Neural crest cell (in vitro differentiated cells): ENCODE measurements around the gene SLC35E4. TPM values are rescaled to one million over a fixed set of nuclear protein-coding genes. Genes with fewer than 3 reads are reported as not detected.
A peak's percentile ranks its signal among the peaks of the same experiment; 100 is the strongest.

Experiments used
- DNase-seq: peaks from one replicate; pipeline ENCODE4 v3.0.0; 2021; ENCODE audit warnings: low read depth, mixed read lengths, low spot score
- H3K27ac Mint-ChIP-seq: one replicate; pipeline ENCODE4 v1.8.0; 2021; ENCODE audit warnings: mild to moderate bottlenecking, mixed read lengths; ENCODE audit not compliant: unreplicated experiment
- H3K27me3 Mint-ChIP-seq: 2 replicates; pipeline ENCODE4 v1.8.0; 2021; ENCODE audit warnings: low read depth, mild to moderate bottlenecking, mixed read lengths
- H3K36me3 Mint-ChIP-seq: 2 replicates; pipeline ENCODE4 v1.8.0; 2021; ENCODE audit warnings: low read depth, mild to moderate bottlenecking, mixed read lengths
- H3K4me1 Mint-ChIP-seq: 2 replicates; pipeline ENCODE4 v1.8.0; 2021; ENCODE audit warnings: mixed read lengths
- H3K4me3 Mint-ChIP-seq: one replicate; pipeline ENCODE4 v1.8.0; 2021; ENCODE audit warnings: mild to moderate bottlenecking, mixed read lengths
- H3K9me3 Mint-ChIP-seq: 2 replicates; pipeline ENCODE4 v1.8.0; 2021; ENCODE audit warnings: mixed read lengths
- CTCF ChIP-seq: fragments of 200-600 bp; sonication (generic); conservative IDR thresholded peaks from 2 replicates; pipeline ENCODE4 v1.5.0; 2021; ENCODE audit warnings: antibody characterized with exemption, mild to moderate bottlenecking
- total RNA-seq: library from RNA; stranded (reverse); gene quantifications from 2 replicates; pipeline ENCODE4 v1.2.1, GENCODE V29; 2021

The SLC35E4 gene
- total RNA-seq, 1 donor from 2014 or later = 4.5 TPM

GRCh38 chr22:30654361-30654760 is 18.8 kb downstream of the SLC35E4 start:
- no peak for DNase-seq
- no peak for TF ChIP-seq CTCF
- H3K36me3 Mint-ChIP-seq = no peaks in the 10 kb centered on the region
- no peak overlapping the region for H3K27ac Mint-ChIP-seq
- H3K27me3 Mint-ChIP-seq = no peaks in the 10 kb centered on the region
- no peaks in the 10 kb centered on the region for H3K9me3 Mint-ChIP-seq
- no peaks in the 10 kb centered on the region for H3K4me1 Mint-ChIP-seq
- H3K4me3 Mint-ChIP-seq = no peak overlapping the region

GRCh38 chr22:30655532-30655931 is 20.0 kb downstream of the SLC35E4 start:
- Mint-ChIP-seq H3K4me3 (no peak overlapping the region), H3K27ac (no peak overlapping the region), H3K36me3 (peaks cover 2% of the 10 kb centered on the region), H3K27me3 (no peaks in the 10 kb centered on the region), H3K9me3 (no peaks in the 10 kb centered on the region), H3K4me1 (no peaks in the 10 kb centered on the region)
- no peak for TF ChIP-seq CTCF
- no peak for DNase-seq

- H3K27ac Mint-ChIP-seq = no peak overlapping the region
- no peak for TF ChIP-seq CTCF
- no peak for DNase-seq
- H3K4me3 Mint-ChIP-seq = no peak overlapping the region
- H3K36me3 Mint-ChIP-seq = peaks cover 2% of the 10 kb centered on the region
- H3K9me3 Mint-ChIP-seq = no peaks in the 10 kb centered on the region
- H3K27me3 Mint-ChIP-seq = peaks cover 3% of the 10 kb centered on the region
- peaks cover 7% of the 10 kb centered on the region for H3K4me1 Mint-ChIP-seq
Observed at GRCh38 chr22:30662040-30662439, 26.5 kb downstream of the SLC35E4 start.

GRCh38 chr22:30664798-30665197 is 29.2 kb downstream of the SLC35E4 start:
- H3K27ac Mint-ChIP-seq = no peak overlapping the region
- H3K27me3 Mint-ChIP-seq = peaks cover 20% of the 10 kb centered on the region
- TF ChIP-seq CTCF = no peak
- peak overlapping the region; percentile 47 for H3K4me3 Mint-ChIP-seq
- H3K9me3 Mint-ChIP-seq = no peaks in the 10 kb centered on the region
- H3K36me3 Mint-ChIP-seq = peaks cover under 1% of the 10 kb centered on the region
- peaks cover 19% of the 10 kb centered on the region for H3K4me1 Mint-ChIP-seq
- DNase-seq = no peak

GRCh38 chr22:30665266-30665665 is 29.7 kb downstream of the SLC35E4 start:
- no peaks in the 10 kb centered on the region for H3K36me3 Mint-ChIP-seq
- H3K9me3 Mint-ChIP-seq = no peaks in the 10 kb centered on the region
- DNase-seq = no peak
- H3K27ac Mint-ChIP-seq = no peak overlapping the region
- H3K4me1 Mint-ChIP-seq = peaks cover 19% of the 10 kb centered on the region
- TF ChIP-seq CTCF = no peak
- H3K27me3 Mint-ChIP-seq = peaks cover 20% of the 10 kb centered on the region
- no peak overlapping the region for H3K4me3 Mint-ChIP-seq

GRCh38 chr22:30665786-30666185 is 30.2 kb downstream of the SLC35E4 start:
- TF ChIP-seq CTCF = no peak
- Mint-ChIP-seq H3K4me3 (peak overlapping the region; percentile 37), H3K36me3 (no peaks in the 10 kb centered on the region), H3K4me1 (peaks cover 19% of the 10 kb centered on the region), H3K27me3 (peaks cover 20% of the 10 kb centered on the region), H3K9me3 (no peaks in the 10 kb centered on the region), H3K27ac (no peak overlapping the region)
- DNase-seq = no peak
